Measurements from ENCODE around the gene IL17RE.
"Not testable (repeated sequence)": the region's sequence is repeated elsewhere in the genome, so short reads cannot be mapped to it uniquely, and the experiment has no call there.

Gene IL17RE, protein sequence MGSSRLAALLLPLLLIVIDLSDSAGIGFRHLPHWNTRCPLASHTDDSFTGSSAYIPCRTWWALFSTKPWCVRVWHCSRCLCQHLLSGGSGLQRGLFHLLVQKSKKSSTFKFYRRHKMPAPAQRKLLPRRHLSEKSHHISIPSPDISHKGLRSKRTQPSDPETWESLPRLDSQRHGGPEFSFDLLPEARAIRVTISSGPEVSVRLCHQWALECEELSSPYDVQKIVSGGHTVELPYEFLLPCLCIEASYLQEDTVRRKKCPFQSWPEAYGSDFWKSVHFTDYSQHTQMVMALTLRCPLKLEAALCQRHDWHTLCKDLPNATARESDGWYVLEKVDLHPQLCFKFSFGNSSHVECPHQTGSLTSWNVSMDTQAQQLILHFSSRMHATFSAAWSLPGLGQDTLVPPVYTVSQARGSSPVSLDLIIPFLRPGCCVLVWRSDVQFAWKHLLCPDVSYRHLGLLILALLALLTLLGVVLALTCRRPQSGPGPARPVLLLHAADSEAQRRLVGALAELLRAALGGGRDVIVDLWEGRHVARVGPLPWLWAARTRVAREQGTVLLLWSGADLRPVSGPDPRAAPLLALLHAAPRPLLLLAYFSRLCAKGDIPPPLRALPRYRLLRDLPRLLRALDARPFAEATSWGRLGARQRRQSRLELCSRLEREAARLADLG

GRCh38 chr3:9902372-9903237, at the start of gene IL17RE:
Gene IL17RE, plus strand, starts transcription at chr3:9902848. Its CDS starts 85 bp downstream, at chr3:9902933.
- DNase-seq, result no peak

- DNase-seq, result peak; percentile 69
These were observed 48.2 kb upstream of the IL17RE start for GRCh38 chr3:9854291-9854940.

- DNase-seq, result no peak
These were observed 47.1 kb upstream of the IL17RE start for GRCh38 chr3:9855594-9855993.

DNA sequence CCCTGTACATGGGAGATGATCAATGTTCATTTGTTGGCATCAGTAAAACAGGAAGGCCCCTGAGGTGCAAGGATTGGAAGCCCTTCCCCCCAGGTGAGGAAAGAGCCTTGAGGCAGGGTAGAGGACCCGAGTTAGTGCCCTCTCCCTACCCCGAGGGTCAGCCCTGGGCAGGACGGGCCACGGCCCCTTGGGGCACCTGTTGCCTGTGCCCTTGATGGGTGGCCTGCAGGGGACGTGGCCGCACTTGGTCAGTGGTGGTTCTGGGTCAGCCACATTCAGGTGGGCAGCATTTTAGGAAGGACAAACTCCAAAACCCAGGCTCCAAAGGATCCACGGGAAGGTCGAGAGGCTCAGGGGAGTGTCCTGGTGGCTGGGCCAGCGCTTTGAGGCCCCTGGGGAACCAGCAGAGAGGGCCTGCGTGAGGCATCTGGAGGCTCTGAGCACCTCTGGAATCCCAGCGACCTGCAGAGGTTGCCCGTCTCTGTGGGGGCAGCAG, 43.1 kb upstream of the IL17RE start:
- no peak for DNase-seq

- DNase-seq, result no peak
These were observed 41.4 kb upstream of the IL17RE start for GRCh38 chr3:9861201-9861600.

DNA sequence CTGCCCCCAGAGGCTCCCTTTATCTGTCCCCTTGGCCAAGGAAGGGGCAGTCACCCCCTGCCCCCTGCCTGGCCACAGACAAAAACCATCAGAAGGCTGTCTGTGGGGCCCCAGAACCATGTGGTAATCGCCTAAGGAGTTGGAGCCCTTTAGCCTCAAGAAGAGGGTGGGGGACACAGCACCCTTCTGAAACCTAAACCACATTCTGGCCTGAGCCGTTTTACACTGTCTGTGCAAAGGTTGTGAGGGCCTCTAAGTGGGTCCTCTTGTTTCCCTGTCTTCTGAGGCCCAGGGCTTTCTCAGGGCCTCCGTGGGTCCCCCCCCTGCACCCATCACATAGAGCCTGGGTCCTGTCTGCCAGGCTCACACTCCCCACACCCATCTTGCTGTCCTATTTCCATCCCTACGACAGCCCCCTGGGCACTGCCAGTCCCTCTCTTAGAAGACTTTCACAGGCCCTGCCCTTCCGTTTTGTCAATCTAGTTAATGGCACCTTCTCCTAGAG, 41.0 kb upstream of the IL17RE start:
- no peak for DNase-seq

DNA sequence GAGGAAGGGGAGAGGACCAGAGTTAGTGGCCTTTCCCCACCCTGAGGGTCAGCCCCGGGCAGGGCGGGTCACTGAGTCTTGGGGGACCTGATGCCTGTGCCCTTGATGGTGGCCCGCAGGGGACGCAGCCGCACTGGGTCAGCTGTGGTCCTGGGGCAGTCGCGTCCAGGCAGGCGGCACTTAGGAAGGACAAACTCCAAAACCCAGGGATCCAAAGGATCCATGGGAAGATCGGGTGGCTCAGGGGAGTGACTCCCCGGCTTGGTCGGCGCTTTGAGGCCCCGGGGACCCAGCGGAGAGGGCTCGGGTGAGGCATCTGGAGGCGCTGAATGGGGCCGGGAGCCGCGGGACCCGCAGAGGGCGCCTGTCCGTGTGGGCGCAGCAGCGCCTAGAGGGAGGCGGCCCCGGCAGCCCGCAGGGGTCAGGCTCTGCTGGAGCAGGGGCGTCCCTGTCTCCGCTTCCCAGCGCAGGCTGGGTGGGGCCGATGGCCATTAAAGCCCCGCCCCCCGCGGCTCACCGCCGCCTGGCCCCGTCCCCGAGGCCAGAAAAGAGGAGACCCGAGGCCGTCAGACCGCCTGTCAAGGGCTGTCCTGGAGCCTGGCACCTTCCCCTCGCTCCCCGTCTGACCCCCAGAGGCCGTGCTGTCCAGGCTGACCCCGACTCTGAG, 40.1 kb upstream of the IL17RE start:
- no peak for DNase-seq

DNA sequence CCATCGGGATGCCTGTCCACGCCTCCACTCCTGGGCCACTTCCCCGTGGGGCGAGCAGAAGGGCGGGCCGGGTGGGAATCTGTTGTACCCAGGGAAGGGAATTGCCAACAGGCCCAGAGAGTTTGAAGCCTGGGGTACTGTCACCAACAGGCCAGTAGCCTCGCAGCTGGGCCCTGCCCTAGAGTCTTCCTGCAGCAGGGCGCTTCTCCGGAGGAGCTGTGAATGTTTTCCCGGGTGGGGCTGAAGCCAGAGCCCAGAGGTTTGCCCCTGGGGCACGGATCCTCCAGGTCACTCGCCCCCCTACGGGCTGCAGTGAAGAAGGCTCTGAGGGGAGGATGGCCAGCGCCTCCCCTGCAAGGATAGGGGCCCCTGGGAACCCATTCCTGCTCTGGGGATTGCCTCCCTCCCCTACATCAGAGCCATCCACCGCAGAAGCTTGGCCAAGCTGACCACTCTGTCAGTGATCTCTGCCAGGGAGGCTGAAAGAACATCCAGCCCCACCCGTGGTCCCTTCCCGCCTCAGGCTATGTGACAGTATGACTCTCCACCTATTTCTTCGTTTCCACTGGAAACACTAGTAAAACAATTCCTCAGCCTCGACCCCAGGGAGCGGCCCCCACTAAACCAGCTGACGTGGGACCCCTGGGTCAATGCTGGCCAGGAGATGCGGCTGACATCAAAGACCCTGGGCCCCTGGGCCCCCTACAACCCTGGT, 39.4 kb upstream of the IL17RE start:
- DNase-seq, result no peak

GRCh38 chr3:9864200-9864927, 38.3 kb upstream of the IL17RE start:
- DNase-seq, result no peak

GRCh38 chr3:9865125-9865637, 37.5 kb upstream of the IL17RE start:
- DNase-seq, result not testable (repeated sequence)

- DNase-seq, result no peak
These were observed 36.0 kb upstream of the IL17RE start for GRCh38 chr3:9866639-9867038.

DNA sequence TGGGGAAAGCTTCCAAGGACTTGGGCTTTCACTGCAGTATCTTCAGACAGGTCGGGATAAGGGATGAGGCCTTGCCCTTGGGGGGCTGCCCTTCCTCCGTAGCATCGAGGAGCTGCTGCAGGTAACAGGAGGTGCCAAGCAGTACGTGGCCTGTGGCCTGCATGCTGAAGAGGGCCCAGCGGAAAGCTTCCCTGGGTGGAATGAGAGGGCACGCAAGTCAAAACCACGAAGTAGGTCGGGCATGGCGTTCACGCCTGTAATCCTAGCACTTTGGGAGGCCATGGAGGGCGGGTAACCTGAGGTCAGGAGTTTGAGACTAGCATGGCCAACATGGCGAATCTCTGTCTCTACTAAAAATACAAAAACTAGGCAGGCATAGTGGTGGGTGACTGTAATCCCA, 35.5 kb upstream of the IL17RE start:
- no peak for DNase-seq

GRCh38 chr3:9869955-9870354, 32.7 kb upstream of the IL17RE start:
- DNase-seq, result no peak

- DNase-seq, result no peak
These were observed 31.7 kb upstream of the IL17RE start for GRCh38 chr3:9870978-9871377.

DNA sequence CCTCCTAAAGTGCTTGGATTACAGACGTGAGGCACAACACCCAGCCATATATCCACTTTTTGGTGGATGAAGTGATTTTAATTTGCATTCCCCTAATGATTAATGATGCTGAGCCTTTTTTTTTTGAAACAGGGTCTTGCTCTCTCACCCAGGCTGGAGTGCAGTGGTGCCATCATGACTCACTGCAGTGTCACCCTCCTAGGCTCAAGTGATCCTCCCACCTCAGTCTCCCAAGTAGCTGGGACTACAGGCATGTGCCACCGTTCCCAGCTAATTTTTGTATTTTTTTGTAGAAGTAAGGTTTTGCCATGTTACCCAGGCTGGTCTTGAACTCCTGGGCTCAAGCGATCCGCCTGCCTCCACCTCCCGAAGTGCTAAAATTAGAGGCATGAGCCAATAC, 30.6 kb upstream of the IL17RE start:
- not testable (repeated sequence) for DNase-seq

DNA sequence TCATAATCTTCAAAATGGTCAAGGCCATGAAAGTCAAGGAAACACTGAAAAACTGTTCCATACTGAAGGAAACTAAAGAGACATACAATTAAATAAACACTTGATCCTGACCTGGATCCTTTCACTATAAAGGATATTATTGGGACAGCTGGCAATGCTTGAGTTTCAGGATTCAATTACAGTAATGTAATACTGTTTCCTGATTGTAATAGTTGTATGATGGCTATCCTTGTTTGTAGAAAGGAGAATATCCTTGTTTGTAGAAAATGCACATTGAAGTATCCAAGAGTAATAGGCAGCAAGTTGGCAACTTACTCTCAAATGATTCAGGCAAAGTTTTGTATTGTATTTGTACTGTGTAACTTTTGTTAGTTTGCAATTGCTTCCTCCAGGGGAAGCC, 27.2 kb upstream of the IL17RE start:
- no peak for DNase-seq

- DNase-seq, result not testable (repeated sequence)
These were observed 26.4 kb upstream of the IL17RE start for GRCh38 chr3:9876255-9876654.

- DNase-seq, result no peak
These were observed 25.7 kb upstream of the IL17RE start for GRCh38 chr3:9876991-9877390.

DNA sequence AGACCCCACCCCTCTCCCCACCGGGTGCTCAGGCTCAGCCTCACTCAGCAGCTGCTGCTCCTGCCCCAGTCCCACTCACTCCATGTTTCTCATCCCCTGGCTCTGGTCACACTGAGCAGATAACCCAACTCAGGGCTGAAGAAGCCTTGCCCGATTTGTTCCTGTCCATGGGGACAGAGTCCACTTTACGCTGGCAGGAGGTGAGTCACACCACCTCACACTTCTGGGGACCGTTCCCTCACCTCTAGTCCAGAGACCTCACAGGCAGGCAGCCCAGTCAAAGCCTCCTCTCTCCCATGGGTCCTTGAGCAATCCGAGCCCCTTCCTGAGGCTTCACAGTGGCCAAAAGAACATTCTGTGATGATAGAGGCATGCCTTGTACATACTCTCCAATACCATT, 23.9 kb upstream of the IL17RE start:
- DNase-seq, result no peak

DNA sequence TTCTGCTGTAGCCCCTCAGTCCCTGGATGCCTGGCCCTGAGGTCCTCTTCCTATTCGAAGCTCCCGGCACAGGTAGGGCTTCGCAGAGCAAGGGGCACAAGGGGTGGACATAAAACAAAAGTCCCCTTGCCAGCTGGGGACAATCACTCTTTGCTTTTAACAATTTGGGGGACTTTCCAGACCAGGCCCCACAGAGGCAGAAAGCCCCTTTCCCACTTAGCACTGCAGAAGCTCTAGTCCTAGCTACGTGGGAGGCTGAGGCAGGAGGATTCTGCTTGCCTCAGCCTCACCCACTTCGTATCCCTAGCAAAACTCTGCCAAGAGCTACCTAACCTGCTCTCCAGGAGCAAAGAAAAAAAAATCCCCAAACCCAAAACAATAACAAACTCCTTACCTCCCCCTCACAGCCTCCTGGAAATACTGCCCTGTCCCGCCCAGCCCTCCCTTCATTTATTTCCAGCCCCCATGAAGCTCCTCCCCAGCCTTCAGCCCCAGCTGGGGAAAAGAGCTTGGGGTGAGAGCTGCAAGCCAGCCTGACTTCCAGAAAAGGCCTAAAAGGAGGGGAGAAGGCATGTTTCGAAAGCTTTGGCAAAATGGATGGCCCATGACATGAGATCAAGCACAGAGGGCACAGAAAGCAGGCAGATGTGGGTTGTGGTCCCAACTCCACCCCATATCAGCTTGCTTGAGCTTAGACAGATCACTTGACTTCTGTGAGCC, 22.7 kb upstream of the IL17RE start, which contains the start of gene CIDEC:
CIDEC (minus strand) TSS at position 424 of the 720 bp plus-strand sequence. CDS start 1,767 bp downstream, outside the sequence.
- no peak for DNase-seq

Data from NCI-H524 treated with DMSO at 0.1 percent for 48 hours (cell line).